ENCODE data around the gene UPF1.

Gene UPF1

DNA sequence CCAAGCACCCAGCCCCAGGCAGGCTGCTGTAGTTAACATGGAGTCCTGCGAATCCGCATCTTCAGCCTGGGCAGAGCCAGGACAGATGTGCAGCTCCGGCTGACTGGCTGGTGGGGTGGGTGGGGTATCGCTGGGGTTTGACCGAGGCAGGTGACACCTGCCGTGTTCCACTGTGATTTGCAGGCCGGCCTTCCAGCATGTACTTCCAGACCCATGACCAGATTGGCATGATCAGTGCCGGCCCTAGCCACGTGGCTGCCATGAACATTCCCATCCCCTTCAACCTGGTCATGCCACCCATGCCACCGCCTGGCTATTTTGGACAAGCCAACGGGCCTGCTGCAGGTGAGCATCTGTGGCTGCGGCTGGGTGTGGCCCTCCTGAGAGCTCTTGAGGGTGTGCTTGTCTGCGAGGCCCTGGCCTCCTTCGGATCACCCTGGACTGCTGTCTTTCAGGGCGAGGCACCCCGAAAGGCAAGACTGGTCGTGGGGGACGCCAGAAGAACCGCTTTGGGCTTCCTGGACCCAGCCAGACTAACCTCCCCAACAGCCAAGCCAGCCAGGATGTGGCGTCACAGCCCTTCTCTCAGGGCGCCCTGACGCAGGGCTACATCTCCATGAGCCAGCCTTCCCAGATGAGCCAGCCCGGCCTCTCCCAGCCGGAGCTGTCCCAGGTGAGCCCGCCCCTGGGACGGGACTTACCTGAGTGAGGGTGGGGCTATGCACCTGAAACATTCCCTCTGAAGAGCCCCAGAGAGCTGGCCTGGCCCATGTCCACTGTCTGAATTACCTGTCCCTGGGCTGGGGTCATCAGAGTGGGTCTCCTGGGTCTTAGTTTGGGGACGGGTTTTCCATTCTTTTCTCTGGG is 33.6 kb downstream of the UPF1 start:
- no peak overlapping the region for H3K4me3 ChIP-seq (ENCODE audit: low read length)
- no CpG with 5 or more reads among the region's 27 CpGs for WGBS (ENCODE audit: insufficient coverage, insufficient read length)
- no peaks in the 10 kb centered on the region for H3K27me3 ChIP-seq (ENCODE audit: control insufficient read depth, insufficient read depth, low read length)
- no peak for DNase-seq (ENCODE audit: low read depth, low spot score)
- H3K27ac ChIP-seq (ENCODE audit: low read length), result no peak overlapping the region
- H3K4me1 ChIP-seq (ENCODE audit: control insufficient read depth, insufficient read depth, low read length), result no peaks in the 10 kb centered on the region
- H3K9me3 ChIP-seq (ENCODE audit: control insufficient read depth, insufficient read depth, low read length), result no peaks in the 10 kb centered on the region
- peaks cover 51% of the 10 kb centered on the region for H3K36me3 ChIP-seq (ENCODE audit: control insufficient read depth, insufficient read depth, low read length)

DNA sequence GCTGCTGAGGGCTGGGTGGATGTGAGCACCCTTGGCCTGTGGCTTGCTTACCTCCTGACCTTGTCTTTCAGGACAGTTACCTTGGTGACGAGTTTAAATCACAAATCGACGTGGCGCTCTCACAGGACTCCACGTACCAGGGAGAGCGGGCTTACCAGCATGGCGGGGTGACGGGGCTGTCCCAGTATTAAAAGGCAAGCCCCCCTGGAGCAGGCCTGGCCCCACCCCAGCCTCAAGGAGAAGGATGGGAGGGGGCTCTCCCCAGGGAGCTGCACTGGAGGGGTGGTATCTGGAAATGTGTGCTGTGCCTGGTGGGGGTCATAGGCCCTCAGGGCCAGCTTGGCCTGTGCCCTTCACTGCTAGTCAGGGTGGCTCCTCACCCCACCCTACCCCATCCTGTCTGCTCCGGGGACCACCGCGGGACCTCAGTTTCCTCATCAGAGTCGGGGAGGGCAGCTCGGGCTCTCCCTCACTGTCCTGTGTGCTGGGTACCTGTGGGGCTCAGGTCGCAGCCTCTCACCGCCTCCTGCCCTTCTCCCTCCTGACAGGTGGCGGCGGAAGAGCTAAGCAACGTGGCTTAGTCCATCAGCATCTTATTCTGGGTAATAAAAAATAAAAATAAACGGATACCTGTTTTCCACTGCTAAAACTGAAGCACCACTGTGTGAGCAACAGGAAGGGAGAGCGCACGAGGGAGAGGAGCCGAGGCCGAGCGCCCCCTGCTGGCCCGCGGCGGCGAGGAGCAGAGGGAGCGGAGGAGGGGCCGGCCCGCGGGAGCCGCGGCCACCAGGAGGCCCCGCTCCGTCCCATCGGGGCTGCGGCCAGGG is 34.4 kb downstream of the UPF1 start:
- H3K4me3 ChIP-seq (ENCODE audit: low read length), result no peak overlapping the region
- no peak overlapping the region for H3K27ac ChIP-seq (ENCODE audit: low read length)
- H3K27me3 ChIP-seq (ENCODE audit: control insufficient read depth, insufficient read depth, low read length), result no peaks in the 10 kb centered on the region
- no CpG with 5 or more reads among the region's 38 CpGs for WGBS (ENCODE audit: insufficient coverage, insufficient read length)
- H3K9me3 ChIP-seq (ENCODE audit: control insufficient read depth, insufficient read depth, low read length), result no peaks in the 10 kb centered on the region
- 0 out of 2 replicates have a peak, but pooled peaks cover 3% of the 10 kb centered on the region for H3K4me1 ChIP-seq (ENCODE audit: control insufficient read depth, insufficient read depth, low read length)
- peaks cover 43% of the 10 kb centered on the region for H3K36me3 ChIP-seq (ENCODE audit: control insufficient read depth, insufficient read depth, low read length)
- no peak for DNase-seq (ENCODE audit: low read depth, low spot score)

DNA sequence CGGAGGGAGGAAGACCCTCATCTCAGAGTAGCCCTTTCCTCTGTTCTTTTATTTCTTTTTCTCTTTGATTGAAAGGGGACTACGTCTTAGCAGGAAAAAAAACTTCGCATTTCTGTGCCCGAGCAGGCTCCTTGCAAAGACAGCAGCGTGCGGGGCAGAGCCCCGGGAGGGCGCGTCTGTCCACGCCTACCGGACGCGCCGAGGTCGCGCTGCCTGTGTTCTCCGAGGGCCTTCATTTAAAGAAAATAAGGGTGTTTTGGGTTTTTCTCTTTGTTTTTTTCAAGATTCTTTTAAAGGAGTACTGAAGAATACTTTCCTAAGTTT is 35.0 kb downstream of the UPF1 start:
- H3K27ac ChIP-seq (ENCODE audit: low read length), result no peak overlapping the region
- H3K4me3 ChIP-seq (ENCODE audit: low read length), result no peak overlapping the region
- H3K9me3 ChIP-seq (ENCODE audit: control insufficient read depth, insufficient read depth, low read length), result no peaks in the 10 kb centered on the region
- DNase-seq (ENCODE audit: low read depth, low spot score), result no peak
- H3K27me3 ChIP-seq (ENCODE audit: control insufficient read depth, insufficient read depth, low read length), result no peaks in the 10 kb centered on the region
- peaks cover 38% of the 10 kb centered on the region for H3K36me3 ChIP-seq (ENCODE audit: control insufficient read depth, insufficient read depth, low read length)
- H3K4me1 ChIP-seq (ENCODE audit: control insufficient read depth, insufficient read depth, low read length), result 0 out of 2 replicates have a peak, but pooled peaks cover 3% of the 10 kb centered on the region
- no CpG with 5 or more reads among the region's 17 CpGs for WGBS (ENCODE audit: insufficient coverage, insufficient read length)

DNA sequence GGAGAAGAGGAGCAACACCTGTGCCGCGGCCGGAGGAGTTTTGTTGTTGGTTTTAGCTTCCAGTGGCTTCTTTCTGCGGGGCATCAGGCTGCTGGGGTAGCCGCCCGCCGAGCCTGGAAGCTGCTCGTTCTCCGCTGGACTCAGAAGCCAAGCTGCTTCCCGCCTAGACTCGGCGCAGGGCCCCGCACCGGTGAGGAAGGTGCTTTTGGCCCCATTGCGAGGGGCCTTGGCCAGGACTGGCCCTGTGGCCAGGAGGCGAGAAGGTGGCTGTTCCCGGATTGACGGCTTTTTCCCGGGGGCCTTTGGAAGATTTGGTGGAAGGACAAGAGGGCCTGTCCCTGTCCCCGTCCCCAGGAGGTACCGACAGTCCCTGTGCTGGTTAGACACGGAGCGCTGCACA is 35.4 kb downstream of the UPF1 start:
- no peak overlapping the region for H3K4me3 ChIP-seq (ENCODE audit: low read length)
- DNase-seq (ENCODE audit: low read depth, low spot score), result no peak
- H3K4me1 ChIP-seq (ENCODE audit: control insufficient read depth, insufficient read depth, low read length), result 0 out of 2 replicates have a peak, but pooled peaks cover 3% of the 10 kb centered on the region
- H3K27me3 ChIP-seq (ENCODE audit: control insufficient read depth, insufficient read depth, low read length), result no peaks in the 10 kb centered on the region
- no peak overlapping the region for H3K27ac ChIP-seq (ENCODE audit: low read length)
- no CpG with 5 or more reads among the region's 23 CpGs for WGBS (ENCODE audit: insufficient coverage, insufficient read length)
- no peaks in the 10 kb centered on the region for H3K9me3 ChIP-seq (ENCODE audit: control insufficient read depth, insufficient read depth, low read length)
- H3K36me3 ChIP-seq (ENCODE audit: control insufficient read depth, insufficient read depth, low read length), result peaks cover 33% of the 10 kb centered on the region

DNA sequence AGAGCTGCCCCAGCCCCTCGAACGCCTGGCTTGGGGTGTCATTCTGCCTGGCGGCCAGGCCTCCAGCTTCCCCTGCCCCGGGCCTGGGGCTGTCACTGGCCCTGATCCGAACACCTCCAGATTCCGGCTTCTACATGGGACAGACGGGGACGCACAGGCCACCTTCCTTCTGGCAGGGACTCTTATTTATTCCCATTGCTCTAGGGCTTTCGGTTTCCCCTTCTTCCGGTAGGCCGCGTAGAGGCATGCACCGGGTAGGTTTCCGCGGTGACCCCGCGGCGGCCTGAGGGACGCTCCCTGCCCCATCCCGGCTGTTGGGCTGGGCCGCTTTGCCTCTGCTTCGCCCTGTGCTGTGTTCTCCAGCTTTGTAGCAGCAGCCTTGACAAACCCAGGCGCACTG is 36.0 kb downstream of the UPF1 start:
- Histone ChIP-seq H3K36me3 (ENCODE audit: control insufficient read depth, insufficient read depth, low read length) (peaks cover 31% of the 10 kb centered on the region), H3K27ac (ENCODE audit: low read length) (no peak overlapping the region), H3K4me3 (ENCODE audit: low read length) (no peak overlapping the region), H3K4me1 (ENCODE audit: control insufficient read depth, insufficient read depth, low read length) (0 out of 2 replicates have a peak, but pooled peaks cover 3% of the 10 kb centered on the region), H3K27me3 (ENCODE audit: control insufficient read depth, insufficient read depth, low read length) (no peaks in the 10 kb centered on the region), H3K9me3 (ENCODE audit: control insufficient read depth, insufficient read depth, low read length) (no peaks in the 10 kb centered on the region)
- no peak for DNase-seq (ENCODE audit: low read depth, low spot score)
- WGBS (ENCODE audit: insufficient coverage, insufficient read length), result no CpG with 5 or more reads among the region's 23 CpGs

DNA sequence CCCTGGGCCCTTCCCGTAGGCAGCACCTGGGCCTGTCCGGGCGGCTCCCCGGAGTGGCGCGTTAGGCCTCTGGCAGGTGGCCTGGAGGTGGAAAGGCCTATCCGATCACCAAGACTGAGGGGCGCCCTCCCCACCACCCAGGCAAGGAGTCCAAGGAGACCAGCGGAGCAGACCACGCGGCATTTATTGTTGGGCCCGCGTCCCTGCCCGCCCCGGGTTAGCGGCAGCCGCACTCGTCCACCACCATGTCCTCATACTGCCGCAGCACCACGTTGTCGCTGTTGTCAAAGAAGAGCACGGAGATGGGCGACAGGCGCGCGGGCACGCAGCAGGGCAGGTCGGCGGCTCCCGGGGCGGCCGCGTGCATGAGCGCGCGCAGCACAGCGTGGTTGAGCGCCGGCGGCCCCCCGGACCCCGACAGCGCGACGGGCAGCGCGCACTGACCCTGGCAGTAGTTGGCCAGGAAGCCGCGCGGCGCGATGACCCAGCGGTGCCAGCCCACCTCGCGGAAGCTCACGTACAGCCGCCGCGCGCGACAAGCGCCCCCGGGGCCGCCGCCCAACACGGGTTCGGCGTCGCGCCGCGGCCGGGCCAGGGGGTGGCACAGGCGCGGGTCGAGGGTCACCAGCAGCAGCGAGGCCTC is 36.7 kb downstream of the UPF1 start:
- Histone ChIP-seq H3K27ac (ENCODE audit: low read length) (no peak overlapping the region), H3K4me1 (ENCODE audit: control insufficient read depth, insufficient read depth, low read length) (0 out of 2 replicates have a peak, but pooled peaks cover 3% of the 10 kb centered on the region), H3K36me3 (ENCODE audit: control insufficient read depth, insufficient read depth, low read length) (peaks cover 23% of the 10 kb centered on the region), H3K9me3 (ENCODE audit: control insufficient read depth, insufficient read depth, low read length) (no peaks in the 10 kb centered on the region), H3K4me3 (ENCODE audit: low read length) (no peak overlapping the region), H3K27me3 (ENCODE audit: control insufficient read depth, insufficient read depth, low read length) (no peaks in the 10 kb centered on the region)
- DNase-seq (ENCODE audit: low read depth, low spot score), result no peak
- WGBS (ENCODE audit: insufficient coverage, insufficient read length), result no CpG with 5 or more reads among the region's 77 CpGs

DNA sequence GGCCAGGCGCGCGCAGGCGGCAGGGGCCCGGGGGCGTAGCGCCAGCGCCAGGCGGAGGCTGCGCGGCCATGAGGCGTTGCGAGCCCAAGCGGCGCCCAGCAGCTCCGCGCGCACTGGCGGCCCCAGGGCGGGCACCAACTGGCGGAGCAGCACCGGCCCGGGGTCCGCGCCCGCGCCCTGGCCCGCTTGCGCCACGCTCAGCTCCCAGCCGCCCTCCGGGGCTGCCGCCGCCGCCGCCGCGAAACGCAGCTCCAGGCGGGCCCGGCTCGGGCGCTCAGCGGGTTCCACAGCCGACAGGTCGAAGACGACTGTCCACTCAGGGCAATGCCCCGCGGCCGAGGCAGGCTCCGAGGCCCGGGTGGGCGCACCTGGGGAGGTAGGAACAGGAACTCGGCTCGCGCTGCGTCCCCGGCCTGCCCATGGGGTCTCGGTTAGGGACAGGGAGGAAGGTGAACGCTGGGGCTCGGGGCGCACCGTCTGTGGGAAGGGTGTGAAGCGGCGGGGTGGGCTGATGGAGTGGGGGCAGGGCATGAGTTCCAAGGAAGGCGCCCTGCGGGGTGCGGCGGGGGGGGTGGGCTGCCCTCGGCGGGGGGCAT is 37.4 kb downstream of the UPF1 start:
- Histone ChIP-seq H3K27ac (ENCODE audit: low read length) (no peak overlapping the region), H3K27me3 (ENCODE audit: control insufficient read depth, insufficient read depth, low read length) (no peaks in the 10 kb centered on the region), H3K36me3 (ENCODE audit: control insufficient read depth, insufficient read depth, low read length) (peaks cover 18% of the 10 kb centered on the region), H3K9me3 (ENCODE audit: control insufficient read depth, insufficient read depth, low read length) (no peaks in the 10 kb centered on the region), H3K4me3 (ENCODE audit: low read length) (no peak overlapping the region), H3K4me1 (ENCODE audit: control insufficient read depth, insufficient read depth, low read length) (0 out of 2 replicates have a peak, but pooled peaks cover 3% of the 10 kb centered on the region)
- no CpG with 5 or more reads among the region's 71 CpGs for WGBS (ENCODE audit: insufficient coverage, insufficient read length)
- no peak for DNase-seq (ENCODE audit: low read depth, low spot score)

DNA sequence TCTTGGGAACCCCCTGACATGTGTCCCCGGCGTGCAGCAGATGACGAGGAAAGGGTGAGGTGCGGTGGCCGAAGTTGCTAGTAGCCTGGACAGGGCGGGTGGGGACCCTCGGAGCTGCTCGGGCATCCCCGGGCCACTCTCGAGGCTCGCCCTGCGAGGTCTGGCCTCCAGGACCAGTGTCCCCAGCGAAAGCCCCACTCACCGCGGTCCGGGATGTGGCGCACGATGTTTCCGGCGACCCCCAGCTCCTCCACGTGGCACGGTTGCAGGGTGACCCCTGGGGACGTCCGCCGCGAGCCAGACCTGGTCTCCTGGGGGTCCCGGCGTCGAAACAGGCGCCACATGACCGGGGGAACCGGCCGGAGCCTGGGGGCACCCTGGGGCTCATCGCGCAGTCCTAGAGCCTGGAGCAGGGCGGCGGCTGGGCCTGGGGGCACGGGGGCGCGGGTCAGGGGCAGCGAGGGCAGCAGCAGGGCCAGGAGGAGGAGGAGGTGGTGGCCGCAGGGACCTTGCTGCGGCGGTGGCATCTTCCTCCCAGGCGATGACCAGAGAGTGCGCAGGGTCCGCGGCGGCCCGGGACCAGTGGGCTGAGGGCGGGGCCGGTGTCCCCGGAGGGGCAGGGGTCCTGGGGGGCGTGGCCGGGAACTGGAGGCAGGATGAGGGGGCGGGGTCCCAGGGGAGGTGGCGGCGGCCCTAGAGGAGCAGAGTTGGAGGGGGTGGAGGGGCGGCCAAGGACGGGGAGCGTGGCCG is 38.2 kb downstream of the UPF1 start:
- no peaks in the 10 kb centered on the region for H3K9me3 ChIP-seq (ENCODE audit: control insufficient read depth, insufficient read depth, low read length)
- no peak for DNase-seq (ENCODE audit: low read depth, low spot score)
- H3K36me3 ChIP-seq (ENCODE audit: control insufficient read depth, insufficient read depth, low read length), result peaks cover 16% of the 10 kb centered on the region
- 0 out of 2 replicates have a peak, but pooled peaks cover 3% of the 10 kb centered on the region for H3K4me1 ChIP-seq (ENCODE audit: control insufficient read depth, insufficient read depth, low read length)
- no peak overlapping the region; the same call in 1 of the 2 replicates for H3K4me3 ChIP-seq (ENCODE audit: low read length)
- no CpG with 5 or more reads among the region's 62 CpGs for WGBS (ENCODE audit: insufficient coverage, insufficient read length)
- no peak overlapping the region for H3K27ac ChIP-seq (ENCODE audit: low read length)
- H3K27me3 ChIP-seq (ENCODE audit: control insufficient read depth, insufficient read depth, low read length), result no peaks in the 10 kb centered on the region

DNA sequence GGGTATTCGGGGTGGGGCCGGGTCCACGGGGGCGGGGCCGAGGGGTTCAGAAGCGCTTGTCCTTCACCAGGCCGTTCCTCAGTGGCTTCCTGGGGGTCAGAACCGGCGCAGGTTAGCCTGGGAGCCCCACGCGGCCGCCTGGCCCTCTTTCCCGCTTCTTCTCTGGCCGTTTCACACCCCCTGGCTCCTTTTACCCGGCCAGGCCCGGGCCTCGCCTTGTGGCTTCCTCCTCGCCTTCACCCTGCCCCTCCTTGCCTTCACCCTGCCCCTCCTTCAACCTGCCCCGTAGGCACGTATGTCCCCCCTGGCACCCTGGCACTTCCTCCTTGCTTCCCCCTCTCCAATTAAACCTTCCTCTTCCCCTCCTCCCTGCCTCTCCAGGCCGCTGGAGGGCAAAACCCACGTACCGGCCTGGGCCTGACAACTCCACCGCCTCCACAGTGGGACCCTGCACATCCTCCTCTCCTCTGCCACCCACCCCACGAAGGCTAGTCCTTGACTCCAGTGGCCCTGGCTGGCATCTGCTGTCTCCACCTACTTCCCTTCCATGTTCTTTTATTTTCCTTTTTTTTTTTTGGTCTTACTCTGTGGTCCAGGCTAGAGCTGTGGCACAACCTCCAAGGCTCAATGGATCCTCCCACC is 38.9 kb downstream of the UPF1 start:
- peaks cover 12% of the 10 kb centered on the region for H3K36me3 ChIP-seq (ENCODE audit: control insufficient read depth, insufficient read depth, low read length)
- H3K9me3 ChIP-seq (ENCODE audit: control insufficient read depth, insufficient read depth, low read length), result no peaks in the 10 kb centered on the region
- no peak for DNase-seq (ENCODE audit: low read depth, low spot score)
- WGBS (ENCODE audit: insufficient coverage, insufficient read length), result no CpG with 5 or more reads among the region's 25 CpGs
- no peaks in the 10 kb centered on the region for H3K27me3 ChIP-seq (ENCODE audit: control insufficient read depth, insufficient read depth, low read length)
- H3K4me3 ChIP-seq (ENCODE audit: low read length), result 0 out of 2 replicates have a peak overlapping the region, but pooled peaks have one; percentile 1
- 0 out of 2 replicates have a peak, but pooled peaks cover 3% of the 10 kb centered on the region for H3K4me1 ChIP-seq (ENCODE audit: control insufficient read depth, insufficient read depth, low read length)
- no peak overlapping the region for H3K27ac ChIP-seq (ENCODE audit: low read length)

All from iPS DF 6.9 (cell line).